Mesothelial cell of epicardium (in vitro differentiated cells): ENCODE measurements around the gene TOMM34. TPM values are rescaled to one million over a fixed set of nuclear protein-coding genes. Genes with fewer than 3 reads are reported as not detected.
A peak's percentile ranks its signal among the peaks of the same experiment; 100 is the strongest.

Source experiments
- DNase-seq, 2 experiments: peaks; one replicate each; pipeline ENCODE4 v3.0.0; 2021; ENCODE audit warnings: low spot score in 2 of 2; ENCODE audit not compliant: unreplicated experiment in 2 of 2
- H3K27ac Mint-ChIP-seq: 2 replicates; pipeline ENCODE4 v1.8.0; 2021; ENCODE audit warnings: mixed read lengths
- H3K27me3 Mint-ChIP-seq: 2 replicates; pipeline ENCODE4 v1.8.0; 2021; ENCODE audit warnings: low read depth, mixed read lengths
- H3K36me3 Mint-ChIP-seq: 2 replicates; pipeline ENCODE4 v1.8.0; 2021; ENCODE audit warnings: mixed read lengths
- H3K4me1 Mint-ChIP-seq: 2 replicates; pipeline ENCODE4 v1.8.0; 2021; ENCODE audit warnings: mixed read lengths
- H3K4me3 Mint-ChIP-seq: 2 replicates; pipeline ENCODE4 v1.8.0; 2021; ENCODE audit warnings: mild to moderate bottlenecking, moderate library complexity, mixed read lengths
- H3K9me3 Mint-ChIP-seq: 2 replicates; pipeline ENCODE4 v1.8.0; 2021; ENCODE audit warnings: mixed read lengths
- total RNA-seq: library from RNA; stranded (reverse); gene quantifications from 3 replicates; pipeline ENCODE4 v1.2.1, GENCODE V29; 2021
- TF ChIP-seq, protein P1 (sequence below): fragments of 200-600 bp; sonication (generic); IDR thresholded peaks from one replicate; pipeline ENCODE4 v1.5.0; 2021; ENCODE audit warnings: antibody characterized with exemption; ENCODE audit not compliant: unreplicated experiment

The TOMM34 gene
- total RNA-seq, 1 donor from 2014 or later, result 43.7 TPM

DNA sequence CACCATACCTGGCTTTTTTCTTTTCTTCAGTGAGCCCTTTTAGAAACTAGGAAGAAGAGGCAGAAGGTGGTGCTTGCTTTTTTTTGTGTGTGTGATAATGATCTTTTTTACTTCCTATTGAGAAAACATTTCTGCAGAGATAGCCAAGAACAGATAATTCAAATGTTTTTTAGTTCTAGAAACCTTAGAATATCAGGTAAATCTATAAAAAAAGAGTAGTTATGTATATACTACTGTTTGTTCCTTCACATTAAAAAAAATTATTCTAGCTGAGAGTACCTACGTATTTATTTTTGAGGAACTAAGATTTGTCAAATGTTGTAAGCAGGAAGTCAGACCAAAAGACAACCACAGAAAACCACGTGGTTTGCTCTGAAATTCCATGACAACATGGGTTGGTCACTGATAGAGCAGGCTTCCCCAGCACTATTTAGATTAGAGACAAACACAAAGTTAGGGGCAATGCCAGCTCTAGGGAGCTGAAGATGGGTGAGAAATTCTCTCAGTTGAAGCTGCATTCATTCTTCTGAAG is 19.0 kb upstream of the TOMM34 start:
- Mint-ChIP-seq H3K4me1 (no peaks in the 10 kb centered on the region), H3K36me3 (peaks cover 28% of the 10 kb centered on the region), H3K4me3 (no peak overlapping the region), H3K9me3 (no peaks in the 10 kb centered on the region), H3K27me3 (no peaks in the 10 kb centered on the region), H3K27ac (no peak overlapping the region)
- no peak for DNase-seq
- TF ChIP-seq, protein P1, sequence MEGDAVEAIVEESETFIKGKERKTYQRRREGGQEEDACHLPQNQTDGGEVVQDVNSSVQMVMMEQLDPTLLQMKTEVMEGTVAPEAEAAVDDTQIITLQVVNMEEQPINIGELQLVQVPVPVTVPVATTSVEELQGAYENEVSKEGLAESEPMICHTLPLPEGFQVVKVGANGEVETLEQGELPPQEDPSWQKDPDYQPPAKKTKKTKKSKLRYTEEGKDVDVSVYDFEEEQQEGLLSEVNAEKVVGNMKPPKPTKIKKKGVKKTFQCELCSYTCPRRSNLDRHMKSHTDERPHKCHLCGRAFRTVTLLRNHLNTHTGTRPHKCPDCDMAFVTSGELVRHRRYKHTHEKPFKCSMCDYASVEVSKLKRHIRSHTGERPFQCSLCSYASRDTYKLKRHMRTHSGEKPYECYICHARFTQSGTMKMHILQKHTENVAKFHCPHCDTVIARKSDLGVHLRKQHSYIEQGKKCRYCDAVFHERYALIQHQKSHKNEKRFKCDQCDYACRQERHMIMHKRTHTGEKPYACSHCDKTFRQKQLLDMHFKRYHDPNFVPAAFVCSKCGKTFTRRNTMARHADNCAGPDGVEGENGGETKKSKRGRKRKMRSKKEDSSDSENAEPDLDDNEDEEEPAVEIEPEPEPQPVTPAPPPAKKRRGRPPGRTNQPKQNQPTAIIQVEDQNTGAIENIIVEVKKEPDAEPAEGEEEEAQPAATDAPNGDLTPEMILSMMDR, result no peak

DNA sequence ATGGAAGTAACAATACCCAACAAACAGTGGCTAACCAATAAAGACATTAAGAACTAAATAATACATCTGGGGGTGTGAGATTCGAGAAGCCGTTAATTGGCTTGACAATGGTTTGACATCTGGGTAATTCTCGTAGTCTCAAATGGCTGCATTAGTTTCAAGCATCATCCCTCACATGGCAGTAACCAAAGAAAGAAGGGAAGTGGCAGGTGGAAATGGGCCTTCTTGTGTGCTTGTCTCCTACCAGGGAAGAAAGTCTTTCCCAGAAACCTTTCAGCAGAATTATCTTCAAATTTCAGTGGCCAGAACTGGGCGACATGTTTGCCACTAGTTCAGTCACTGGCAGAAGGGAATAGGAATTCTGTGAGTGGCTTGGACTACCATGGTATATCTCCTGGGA is 16.5 kb upstream of the TOMM34 start:
- no peaks in the 10 kb centered on the region for H3K9me3 Mint-ChIP-seq
- no peak overlapping the region for H3K27ac Mint-ChIP-seq
- no peak for DNase-seq
- TF ChIP-seq, protein P1, result no peak
- H3K4me3 Mint-ChIP-seq, result no peak overlapping the region
- H3K36me3 Mint-ChIP-seq, result peaks cover 29% of the 10 kb centered on the region
- H3K4me1 Mint-ChIP-seq, result no peaks in the 10 kb centered on the region
- H3K27me3 Mint-ChIP-seq, result no peaks in the 10 kb centered on the region

DNA sequence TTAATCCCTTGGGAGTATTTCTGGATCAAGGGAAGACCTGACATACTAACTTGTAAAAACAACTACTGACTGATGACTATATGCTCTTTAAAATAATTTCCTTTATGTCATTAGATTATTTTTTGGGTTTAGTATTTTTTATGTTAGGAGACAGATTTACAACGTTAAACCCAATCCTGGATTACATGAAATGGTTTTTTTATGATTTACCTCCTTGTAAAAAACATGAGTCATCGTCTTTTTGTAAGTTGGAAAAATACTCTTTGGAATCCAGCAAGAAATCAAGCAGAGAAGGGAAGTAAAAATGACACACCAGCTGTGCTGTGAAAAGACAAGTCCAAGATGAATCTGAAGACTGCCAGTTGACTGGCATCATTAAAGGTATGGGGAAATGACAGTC is 12.9 kb upstream of the TOMM34 start:
- DNase-seq, result no peak
- TF ChIP-seq, protein P1, result no peak
- Mint-ChIP-seq H3K36me3 (peaks cover 24% of the 10 kb centered on the region), H3K27ac (no peak overlapping the region), H3K4me3 (no peak overlapping the region), H3K27me3 (no peaks in the 10 kb centered on the region), H3K4me1 (peaks cover 16% of the 10 kb centered on the region), H3K9me3 (no peaks in the 10 kb centered on the region)

DNA sequence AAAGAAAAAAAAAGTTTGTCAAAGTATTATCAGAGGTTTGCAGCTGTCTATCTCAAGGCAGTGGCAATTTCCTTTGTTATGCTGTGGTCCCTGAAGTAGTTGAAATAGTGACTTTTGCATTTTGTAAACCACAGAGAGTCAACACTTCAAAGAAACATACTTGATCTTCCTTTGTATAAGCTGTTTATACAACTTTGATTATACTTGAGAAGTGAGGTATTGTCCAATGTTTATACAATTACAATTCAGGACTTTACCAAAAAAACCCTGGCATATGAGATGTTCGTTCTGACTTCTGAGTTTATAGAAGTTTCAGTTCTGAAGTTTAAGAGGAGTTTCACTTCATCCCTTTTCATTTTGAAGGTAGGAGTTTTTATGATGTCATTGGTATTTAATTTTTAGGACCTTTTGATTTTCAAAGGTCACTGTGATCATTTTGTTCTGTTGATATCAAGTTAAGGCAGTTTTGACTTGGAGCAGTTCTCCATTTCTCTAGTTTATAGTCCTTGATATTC is 10.1 kb upstream of the TOMM34 start:
- Mint-ChIP-seq H3K4me3 (no peak overlapping the region), H3K4me1 (peaks cover 35% of the 10 kb centered on the region), H3K36me3 (peaks cover 20% of the 10 kb centered on the region), H3K27ac (peak overlapping the region; percentile 82), H3K9me3 (no peaks in the 10 kb centered on the region), H3K27me3 (no peaks in the 10 kb centered on the region)
- TF ChIP-seq, protein P1, result no peak
- DNase-seq, result no peak

DNA sequence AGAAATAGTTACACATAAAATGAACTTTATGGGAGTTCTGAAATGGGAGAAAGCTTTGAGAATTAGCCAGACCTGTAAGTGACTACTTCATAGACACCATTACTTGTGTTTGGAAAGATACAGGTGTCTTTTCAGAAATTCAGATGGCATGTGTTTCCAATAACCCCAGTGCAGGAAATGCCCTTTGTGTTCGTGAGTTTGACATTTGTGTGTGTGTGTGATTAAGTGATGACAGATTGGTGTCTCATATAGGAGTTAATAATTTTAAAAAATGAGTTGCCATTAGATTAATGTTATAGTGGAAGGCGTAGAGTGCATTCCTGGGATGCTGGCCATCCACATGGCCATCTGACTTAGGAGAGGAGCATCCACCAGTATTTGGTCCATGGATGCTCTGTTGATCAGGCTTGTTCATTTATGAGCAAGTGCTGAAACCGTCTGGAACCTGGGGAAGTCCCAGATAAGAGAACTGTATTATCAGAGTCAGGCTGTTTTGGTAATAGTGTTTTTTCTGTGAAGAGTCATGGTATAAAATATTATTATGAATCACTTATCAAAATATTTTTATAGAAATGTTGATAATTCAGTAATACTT is 9.2 kb upstream of the TOMM34 start:
- DNase-seq, result no peak
- no peaks in the 10 kb centered on the region for H3K27me3 Mint-ChIP-seq
- peaks cover 13% of the 10 kb centered on the region for H3K36me3 Mint-ChIP-seq
- no peak overlapping the region for H3K27ac Mint-ChIP-seq
- peaks cover 35% of the 10 kb centered on the region for H3K4me1 Mint-ChIP-seq
- H3K9me3 Mint-ChIP-seq, result no peaks in the 10 kb centered on the region
- no peak overlapping the region for H3K4me3 Mint-ChIP-seq
- TF ChIP-seq, protein P1, result no peak
